NCI-H1436 treated with DMSO at 0.1 percent for 48 hours (cell line): ENCODE results near the gene HEPHL1.
A peak's percentile ranks its signal among the peaks of the same experiment; 100 is the strongest.
"Not testable (repeated sequence)": the region's sequence is repeated elsewhere in the genome, so short reads cannot be mapped to it uniquely, and the experiment has no call there.

ENCODE experiments used
- DNase-seq: peaks from one replicate; lab custom pipeline; 2025; lab: John Stamatoyannopoulos, UW

Gene HEPHL1

GRCh38 chr11:94084164-94084563 is 63.0 kb downstream of the HEPHL1 start:
- no peak for DNase-seq

DNA sequence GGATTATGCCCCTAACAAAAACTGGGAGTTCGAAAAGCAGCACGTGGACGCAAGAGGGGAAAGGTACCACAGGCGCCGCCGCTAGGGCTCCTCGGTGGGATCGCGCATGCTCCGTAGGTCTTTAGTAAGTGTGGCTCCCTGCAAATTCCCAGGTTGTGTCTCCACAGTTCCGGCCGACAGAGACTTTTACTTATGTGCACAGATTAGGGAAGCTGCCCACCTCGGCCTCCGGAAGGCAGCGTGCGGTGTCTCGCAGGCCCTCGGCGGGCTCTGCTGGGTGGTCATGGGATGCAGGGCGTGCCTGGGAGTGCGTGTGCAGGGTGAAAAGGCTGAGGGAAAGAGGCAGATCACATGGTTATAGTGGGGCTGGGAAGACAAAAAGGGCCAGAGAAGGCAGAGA is 67.8 kb downstream of the HEPHL1 start:
- no peak for DNase-seq

DNA sequence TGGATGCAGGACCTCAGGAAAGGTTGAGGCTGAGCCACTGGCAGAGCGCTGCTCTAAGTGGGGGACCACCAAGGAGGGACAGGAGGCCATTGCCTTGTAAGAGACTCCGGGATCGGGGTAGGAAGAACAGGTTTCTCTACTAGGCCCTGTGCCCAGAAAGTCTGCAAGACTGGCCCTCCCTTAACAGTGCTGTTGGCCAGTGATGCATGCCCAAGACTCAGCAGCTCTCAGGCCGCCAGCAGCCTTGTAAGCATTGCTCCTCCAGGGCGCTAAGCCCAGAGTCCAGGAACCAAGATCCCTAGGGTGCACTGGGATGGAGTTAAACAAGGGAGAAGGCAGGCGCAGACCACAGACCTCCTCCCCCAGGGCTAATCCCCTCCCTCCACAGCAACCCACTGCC is 68.2 kb downstream of the HEPHL1 start:
- no peak for DNase-seq

- no peak for DNase-seq
These were observed 69.2 kb downstream of the HEPHL1 start for GRCh38 chr11:94090401-94090800.

DNA sequence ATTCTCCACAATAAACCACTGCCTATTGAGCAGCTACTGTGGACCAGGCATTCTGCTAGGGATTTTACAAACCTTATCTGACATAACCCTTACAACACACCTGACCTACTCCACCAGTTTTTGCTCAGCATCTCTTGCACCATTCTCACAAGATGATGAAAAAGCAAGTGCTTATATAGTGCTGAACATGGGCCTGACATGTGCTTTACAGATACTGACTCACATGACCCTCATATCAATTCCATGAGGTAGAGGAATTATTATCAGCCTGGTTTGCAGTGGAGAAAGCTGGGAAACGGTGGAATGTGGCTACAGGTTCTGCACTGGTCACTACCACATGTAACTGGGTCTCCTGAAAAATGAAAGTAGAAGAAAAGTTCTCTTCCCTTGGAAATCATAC is 69.9 kb downstream of the HEPHL1 start:
- DNase-seq = no peak

DNA sequence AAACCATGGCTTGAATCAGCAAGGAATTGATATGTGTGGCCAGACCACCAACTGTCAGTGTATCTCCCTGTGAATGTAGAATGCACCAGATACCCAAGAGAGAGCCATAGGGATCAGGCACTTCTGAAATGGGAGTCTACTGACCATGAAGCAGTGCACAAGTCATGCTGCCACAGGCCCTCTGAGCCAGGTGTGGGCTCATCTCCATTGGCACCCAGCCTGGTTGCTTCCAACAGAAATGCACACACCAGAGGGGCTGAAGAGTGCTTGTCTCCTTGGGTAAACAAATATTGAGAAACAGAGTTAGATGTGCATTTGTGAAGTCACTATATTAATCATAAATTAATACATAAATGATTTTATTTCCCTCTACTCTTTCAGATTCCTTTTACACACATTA is 79.1 kb downstream of the HEPHL1 start:
- DNase-seq = no peak

- DNase-seq = no peak
These were observed 82.3 kb downstream of the HEPHL1 start for GRCh38 chr11:94103471-94103870.

DNA sequence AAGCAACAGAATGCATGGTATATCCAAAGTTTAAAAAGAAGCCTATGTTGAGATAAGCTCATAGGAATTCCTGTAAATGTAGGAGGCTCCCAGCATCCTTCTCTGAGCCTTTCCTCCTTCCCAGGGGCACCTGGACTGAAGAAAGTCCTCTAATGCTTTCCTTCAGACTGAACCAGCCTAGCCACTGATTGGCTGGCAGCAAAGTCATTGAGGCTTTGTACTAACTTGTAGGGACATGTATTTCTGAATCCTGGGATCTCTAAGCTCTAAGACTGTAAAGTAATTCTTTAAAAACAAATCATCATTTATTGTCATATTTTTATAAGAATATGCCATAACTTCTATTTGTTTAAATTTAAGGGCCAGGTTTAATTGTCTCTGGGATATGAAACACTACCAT is 83.6 kb downstream of the HEPHL1 start:
- DNase-seq = no peak

DNA sequence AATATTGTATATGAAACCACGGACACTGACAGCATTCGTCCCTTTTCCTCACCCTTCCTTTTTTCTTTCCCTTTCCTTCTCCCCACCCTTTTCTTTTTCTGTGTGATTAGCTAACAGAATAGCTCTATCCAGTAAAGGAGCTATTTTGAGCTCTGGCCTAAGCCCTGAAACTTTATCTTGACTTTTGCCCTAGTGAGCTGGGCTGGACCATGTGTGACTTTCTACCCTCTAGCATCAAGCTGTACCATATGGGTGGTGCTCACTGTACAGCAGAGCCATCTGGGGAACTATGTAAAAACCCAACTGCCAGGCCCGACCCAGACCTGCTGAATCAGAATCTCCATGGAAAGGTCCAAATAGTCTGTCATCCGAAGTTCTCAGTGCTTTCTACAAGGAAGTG is 85.6 kb downstream of the HEPHL1 start:
- no peak for DNase-seq

DNA sequence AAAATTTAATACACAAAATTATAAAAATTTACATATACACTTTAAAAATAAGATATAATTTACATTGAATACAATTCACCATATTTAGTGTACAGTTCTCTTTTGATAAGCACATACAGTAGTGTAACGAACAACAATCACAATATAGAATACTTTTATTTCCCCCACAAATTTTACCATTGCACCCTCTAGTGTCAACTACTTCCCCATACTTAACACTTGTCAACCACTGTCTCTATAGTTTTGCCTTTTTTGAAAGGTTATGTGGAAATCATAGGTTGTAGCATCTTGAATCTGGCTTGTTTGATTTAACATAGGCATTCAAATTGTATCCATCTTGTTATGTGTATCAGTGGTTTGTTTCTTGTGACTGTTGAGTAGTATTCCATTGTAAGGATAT is 86.2 kb downstream of the HEPHL1 start:
- no peak for DNase-seq

- DNase-seq = no peak
These were observed 90.1 kb downstream of the HEPHL1 start for GRCh38 chr11:94111241-94111640.

- no peak for DNase-seq
These were observed 90.5 kb downstream of the HEPHL1 start for GRCh38 chr11:94111660-94112059.

DNA sequence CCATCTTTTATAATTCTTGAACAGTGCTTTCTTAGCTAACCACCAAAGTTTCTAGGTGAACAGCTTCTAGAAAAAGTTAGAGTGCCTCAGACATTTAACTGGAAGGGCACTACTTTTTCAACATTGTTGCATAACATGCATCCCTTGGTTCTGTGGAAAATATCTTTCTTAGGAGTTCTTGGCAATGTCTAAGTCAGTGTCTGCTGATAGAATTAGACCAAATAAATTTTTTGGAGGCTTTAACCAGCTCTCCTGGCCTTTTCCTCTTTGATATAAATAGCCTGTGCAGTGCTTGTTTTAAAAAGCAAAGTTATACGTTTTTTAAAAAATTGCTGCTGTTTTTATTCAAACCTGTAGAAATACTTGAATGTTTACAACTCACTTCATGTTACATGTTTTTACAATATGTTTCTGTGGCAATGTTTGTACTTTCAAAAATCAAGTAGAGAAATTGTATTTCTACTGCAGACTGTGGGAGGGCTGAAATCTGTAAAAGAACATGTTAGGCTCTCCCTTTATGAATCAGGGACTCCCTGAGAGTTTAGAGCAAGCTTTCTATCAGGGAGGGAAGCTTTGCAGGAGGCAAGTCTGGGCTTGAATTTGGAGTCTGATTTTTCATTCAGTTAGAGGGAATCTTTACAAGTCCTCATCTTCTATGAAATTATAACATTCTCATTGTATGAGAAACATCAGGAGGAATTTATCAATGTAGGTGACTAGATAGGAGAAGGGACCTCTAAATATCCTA is 91.2 kb downstream of the HEPHL1 start:
- no peak for DNase-seq

GRCh38 chr11:94117197-94117574 is 96.0 kb downstream of the HEPHL1 start:
- no peak for DNase-seq

GRCh38 chr11:94117871-94118270 is 96.7 kb downstream of the HEPHL1 start:
- no peak for DNase-seq

GRCh38 chr11:94119676-94120075 is 98.5 kb downstream of the HEPHL1 start:
- not testable (repeated sequence) for DNase-seq

DNA sequence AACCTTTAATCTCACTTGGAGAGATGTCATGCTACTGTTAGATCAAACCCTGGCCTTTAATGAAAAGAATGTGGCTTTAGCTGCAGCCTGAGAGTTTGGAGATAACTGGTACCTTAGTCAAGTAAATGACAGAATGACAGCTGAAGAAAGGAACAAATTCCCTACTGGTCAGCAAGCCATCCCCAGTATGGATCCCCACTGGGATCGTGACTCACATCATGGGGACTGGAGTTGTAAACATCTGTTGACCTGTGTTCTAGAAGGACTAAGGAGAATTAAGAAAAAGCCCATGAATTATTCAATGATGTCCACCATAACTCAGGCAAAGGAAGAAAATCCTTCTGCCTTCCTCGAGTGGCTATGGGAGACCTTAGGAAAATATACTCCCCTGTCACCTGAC is 99.4 kb downstream of the HEPHL1 start:
- DNase-seq = not testable (repeated sequence)

GRCh38 chr11:94120946-94121345 is 99.8 kb downstream of the HEPHL1 start:
- DNase-seq = no peak

DNA sequence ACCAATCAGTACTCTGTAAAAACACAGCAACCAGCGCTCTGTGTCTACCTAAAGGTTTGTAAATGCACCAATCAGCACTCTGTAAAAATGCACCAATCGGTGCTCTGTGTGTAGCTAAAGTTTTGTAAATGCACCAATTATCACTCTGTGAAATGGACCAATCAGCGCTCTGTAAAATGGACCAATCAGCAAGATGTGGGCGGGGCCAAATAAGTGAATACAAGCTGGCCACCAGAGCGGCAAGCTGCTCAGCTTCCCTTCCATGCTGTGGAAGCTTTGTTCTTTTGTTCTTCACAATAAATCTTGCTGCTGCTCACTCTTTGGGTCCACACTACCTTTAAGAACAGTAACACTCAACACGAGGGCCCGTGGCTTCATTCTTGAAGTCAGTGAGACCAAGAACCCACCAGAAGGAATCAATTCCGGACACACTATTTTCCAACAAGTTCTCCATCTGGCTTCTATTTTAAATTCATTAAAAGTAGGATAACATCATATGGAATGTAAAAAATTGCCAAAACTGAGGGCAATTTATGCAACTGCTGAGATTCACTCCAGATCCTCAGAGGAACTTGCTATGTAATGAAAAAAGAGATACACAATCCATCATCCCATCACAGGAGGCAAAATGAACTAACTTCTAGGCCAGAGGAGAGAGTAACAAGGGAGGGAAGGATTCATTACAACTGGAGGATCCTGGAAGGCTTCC is 104.4 kb downstream of the HEPHL1 start:
- DNase-seq = no peak

GRCh38 chr11:94127638-94128037 is 106.5 kb downstream of the HEPHL1 start:
- DNase-seq = no peak

DNA sequence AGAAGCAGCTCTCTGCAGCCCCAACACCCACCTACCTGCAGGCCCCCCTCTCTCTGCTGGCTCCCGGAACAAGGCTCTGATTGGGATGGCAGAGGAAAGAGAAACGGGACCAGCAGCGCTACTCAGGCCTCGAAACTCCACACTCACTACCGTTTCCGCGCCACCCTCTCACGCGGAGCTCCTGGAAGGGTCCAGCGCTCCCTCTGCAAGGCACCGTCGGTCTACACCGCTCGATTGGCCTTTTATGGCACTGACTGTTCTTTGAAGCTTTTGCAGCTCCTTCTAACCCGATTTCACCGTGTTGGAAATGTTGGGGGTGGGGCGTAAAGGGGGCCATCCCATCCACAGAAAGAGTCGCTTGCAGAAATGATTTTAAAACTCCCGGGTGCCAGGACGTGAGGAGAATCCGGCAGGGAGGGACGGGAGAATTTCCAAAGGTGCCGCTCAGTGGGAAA is 107.2 kb downstream of the HEPHL1 start:
- no peak for DNase-seq

DNA sequence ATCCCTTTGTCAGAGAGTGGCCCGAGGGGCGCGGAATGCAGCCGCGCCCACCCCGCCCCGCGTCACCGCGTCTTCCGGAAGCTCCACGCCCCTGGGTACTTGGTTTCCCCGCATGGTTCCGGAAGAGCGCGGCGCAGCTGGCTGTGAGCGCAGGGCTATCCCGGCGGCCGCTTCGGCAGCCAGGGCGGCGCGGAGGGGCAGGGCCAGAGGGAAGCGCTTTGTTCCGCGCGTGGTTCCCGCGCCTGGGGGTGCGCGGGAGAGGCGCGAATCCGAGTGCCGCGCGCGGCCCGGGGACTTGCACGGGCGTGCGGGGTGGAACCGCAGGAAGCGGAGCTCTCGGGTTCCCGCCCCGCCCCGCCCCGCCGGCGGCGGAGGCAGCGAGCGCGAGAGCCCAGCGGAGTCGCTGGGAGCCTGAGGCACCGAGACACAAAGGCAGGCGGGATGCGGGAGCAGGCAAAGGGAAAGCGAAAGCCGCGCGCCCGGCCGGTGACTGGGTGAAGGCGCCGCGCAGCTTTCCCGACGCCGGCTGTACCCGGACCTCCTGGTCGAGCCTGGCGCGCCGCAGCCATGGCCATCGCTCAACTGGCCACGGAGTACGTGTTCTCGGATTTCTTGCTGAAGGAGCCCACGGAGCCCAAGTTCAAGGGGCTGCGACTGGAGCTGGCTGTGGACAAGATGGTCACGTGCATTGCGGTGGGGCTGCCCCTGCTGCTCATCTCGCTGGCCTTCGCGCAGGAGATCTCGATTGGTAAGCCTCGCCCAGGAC is 107.8 kb downstream of the HEPHL1 start, which contains the start of gene PANX1:
Gene PANX1 (plus strand): TSS at position 96 of the 766 bp plus-strand sequence. CDS start 472 bp downstream, at position 568.
- DNase-seq = peak; percentile 52
